Effector memory CD4-positive, alpha-beta T cell (primary cell): ENCODE data around the gene KMT2E.

ENCODE experiments used
- DNase-seq, 3 donors: peaks; one replicate each; pipeline ENCODE4 v3.0.0-alpha.2; 2020
- H3K27ac ChIP-seq: 2 replicates; pipeline ENCODE4 v1.7.0; 2013; ENCODE audit warnings: mild to moderate bottlenecking, low read length, moderate library complexity; ENCODE audit not compliant: insufficient read depth, poor library complexity, severe bottlenecking
- H3K27me3 ChIP-seq: replicated peaks from 2 replicates; pipeline ENCODE4 v1.7.0; 2013; ENCODE audit warnings: mild to moderate bottlenecking, low read length; ENCODE audit not compliant: insufficient read depth, control insufficient read depth, poor library complexity, severe bottlenecking
- H3K36me3 ChIP-seq: 2 replicates; pipeline ENCODE4 v1.7.0; 2013; ENCODE audit warnings: mild to moderate bottlenecking, low read length, moderate library complexity; ENCODE audit not compliant: control insufficient read depth, insufficient read depth
- H3K4me1 ChIP-seq: 2 replicates; pipeline ENCODE4 v1.7.0; 2013; ENCODE audit warnings: low read length, mild to moderate bottlenecking; ENCODE audit not compliant: control insufficient read depth, insufficient read depth, poor library complexity, severe bottlenecking
- H3K4me3 ChIP-seq: 2 replicates; pipeline ENCODE4 v1.7.0; 2013; ENCODE audit warnings: low read length, low read depth, mild to moderate bottlenecking; ENCODE audit not compliant: insufficient read depth, poor library complexity, severe bottlenecking
- H3K9me3 ChIP-seq: 2 replicates; pipeline ENCODE4 v1.7.0; 2013; ENCODE audit warnings: mild to moderate bottlenecking, low read length, moderate library complexity; ENCODE audit not compliant: control insufficient read depth

The KMT2E gene

DNA sequence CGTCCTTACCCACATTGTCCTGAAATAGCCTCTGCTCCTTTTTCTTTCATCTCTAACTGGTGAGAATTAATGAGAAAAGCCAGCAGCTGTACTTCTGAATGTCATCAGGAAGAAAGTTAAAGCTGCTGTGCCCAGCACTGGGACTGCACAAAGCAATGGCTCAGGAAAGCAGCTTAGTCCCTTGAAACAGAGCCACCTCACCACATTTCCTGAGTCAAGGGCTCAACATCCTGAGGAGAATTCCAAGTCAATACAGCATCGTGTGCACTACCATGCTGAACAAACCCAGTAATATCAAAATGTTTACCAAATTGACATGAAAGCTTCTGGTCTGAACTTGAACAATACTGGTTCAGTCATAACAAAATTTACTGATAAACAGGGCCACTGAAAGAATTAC, 140.1 kb downstream of the KMT2E start:
- H3K4me3 ChIP-seq, result no peak overlapping the region
- H3K9me3 ChIP-seq, result no peaks in the 10 kb centered on the region
- H3K27me3 ChIP-seq, result no peaks in the 10 kb centered on the region
- H3K36me3 ChIP-seq, result peaks cover 8% of the 10 kb centered on the region
- DNase-seq, result no peak
- H3K27ac ChIP-seq, result no peak overlapping the region
- H3K4me1 ChIP-seq, result no peaks in the 10 kb centered on the region

DNA sequence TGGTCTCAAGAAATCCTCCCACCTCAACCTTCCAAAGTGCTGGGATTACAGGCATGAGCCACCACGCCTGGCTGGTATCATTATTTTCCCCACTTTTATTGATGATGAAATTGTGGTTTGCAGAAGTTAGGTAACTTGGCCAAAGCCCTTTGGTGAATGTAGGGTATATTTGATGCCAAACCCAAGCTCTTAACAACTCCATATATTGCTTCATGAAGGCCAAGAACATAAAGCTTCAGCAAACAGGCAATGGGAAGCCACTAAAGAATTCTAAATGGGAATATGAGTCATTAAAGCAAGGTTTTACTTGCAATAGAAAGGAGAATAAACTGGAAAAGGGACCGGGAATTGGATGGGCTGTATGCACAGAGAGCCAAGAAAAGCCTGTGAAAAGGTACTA, 142.7 kb downstream of the KMT2E start:
- DNase-seq, result no peak

GRCh38 chr7:105157278-105157677, 143.3 kb downstream of the KMT2E start:
- H3K4me1 ChIP-seq, result no peaks in the 10 kb centered on the region
- peaks cover 8% of the 10 kb centered on the region for H3K36me3 ChIP-seq
- H3K4me3 ChIP-seq, result no peak overlapping the region
- H3K9me3 ChIP-seq, result no peaks in the 10 kb centered on the region
- no peak for DNase-seq
- no peaks in the 10 kb centered on the region for H3K27me3 ChIP-seq
- no peak overlapping the region for H3K27ac ChIP-seq

More for the DNA sequence above, 142.7 kb downstream of the KMT2E start:
- no peak overlapping the region for H3K27ac ChIP-seq
- H3K27me3 ChIP-seq, result no peaks in the 10 kb centered on the region
- H3K36me3 ChIP-seq, result peaks cover 8% of the 10 kb centered on the region
- H3K4me1 ChIP-seq, result no peaks in the 10 kb centered on the region
- H3K4me3 ChIP-seq, result no peak overlapping the region
- H3K9me3 ChIP-seq, result no peaks in the 10 kb centered on the region

DNA sequence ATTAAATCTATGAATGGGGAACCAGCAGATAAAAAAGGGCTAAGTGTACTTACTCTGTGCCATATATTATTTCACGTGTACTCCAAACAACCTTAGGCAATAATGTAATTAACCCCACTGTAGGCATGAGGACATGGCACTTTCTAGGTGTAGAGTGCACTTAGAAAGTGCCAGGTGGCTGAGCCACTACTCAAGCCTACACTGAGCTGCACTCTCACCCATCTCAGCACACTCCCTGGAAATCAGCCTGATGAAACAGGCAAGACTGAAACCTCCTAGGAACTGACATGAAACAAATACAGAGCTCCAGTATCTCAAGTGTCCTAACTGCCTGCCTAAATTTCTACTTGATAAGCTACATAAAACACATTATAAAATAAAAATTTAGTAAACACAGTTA, 147.4 kb downstream of the KMT2E start:
- Histone ChIP-seq H3K4me3 (no peak overlapping the region), H3K27me3 (no peaks in the 10 kb centered on the region), H3K27ac (no peak overlapping the region), H3K4me1 (no peaks in the 10 kb centered on the region), H3K36me3 (peaks cover 20% of the 10 kb centered on the region), H3K9me3 (no peaks in the 10 kb centered on the region)
- DNase-seq, result no peak
